H9 (cell line): ENCODE results near the gene UVRAG. TPM values are rescaled to one million over a fixed set of nuclear protein-coding genes. Genes with fewer than 3 reads are reported as not detected.

Experiments
- DNase-seq: peaks from one replicate; pipeline ENCODE4 v3.0.0-alpha.2; 2017
- H2AFZ ChIP-seq: one replicate; pipeline ENCODE4 v1.6.1; 2013; ENCODE audit warnings: mild to moderate bottlenecking, low read length, control low read depth, moderate library complexity
- H2AK5ac ChIP-seq: 2 replicates; pipeline ENCODE4 v1.6.1; 2013; ENCODE audit warnings: low read length, control low read depth, mixed read lengths; ENCODE audit not compliant: insufficient read length
- H2BK120ac ChIP-seq: one replicate; pipeline ENCODE4 v1.6.1; 2013; ENCODE audit warnings: low read depth, mild to moderate bottlenecking, low read length, control low read depth, inconsistent platforms; ENCODE audit not compliant: poor library complexity, severe bottlenecking
- H2BK12ac ChIP-seq: 2 replicates; pipeline ENCODE4 v1.6.1; 2013; ENCODE audit warnings: low read length, control low read depth, mixed read lengths, low read depth; ENCODE audit not compliant: insufficient read length
- H2BK15ac ChIP-seq: 2 replicates; pipeline ENCODE4 v1.6.1; 2013; ENCODE audit warnings: low read depth, low read length, control low read depth
- H2BK20ac ChIP-seq: one replicate; pipeline ENCODE4 v1.6.1; 2013; ENCODE audit warnings: low read depth, mild to moderate bottlenecking, low read length, control low read depth, inconsistent platforms; ENCODE audit not compliant: poor library complexity, severe bottlenecking
- H2BK5ac ChIP-seq: 2 replicates; pipeline ENCODE4 v1.6.1; 2013; ENCODE audit warnings: low read length, control low read depth, mixed read lengths; ENCODE audit not compliant: insufficient read length
- H3K14ac ChIP-seq: 2 replicates; pipeline ENCODE4 v1.6.1; 2013; ENCODE audit warnings: low read length, control low read depth; ENCODE audit not compliant: insufficient read depth
- H3K18ac ChIP-seq: 2 replicates; pipeline ENCODE4 v1.6.1; 2013; ENCODE audit warnings: low read depth, mild to moderate bottlenecking, mixed read lengths, low read length, control low read depth; ENCODE audit not compliant: insufficient read length
- H3K23ac ChIP-seq: 2 replicates; pipeline ENCODE4 v1.6.1; 2013; ENCODE audit warnings: low read length, control low read depth, mixed read lengths, low read depth; ENCODE audit not compliant: insufficient read length
- H3K23me2 ChIP-seq: 2 replicates; pipeline ENCODE4 v1.6.1; 2013; ENCODE audit warnings: low read depth, mild to moderate bottlenecking, mixed read lengths, low read length, control low read depth; ENCODE audit not compliant: insufficient read length, poor library complexity, severe bottlenecking
- H3K27ac ChIP-seq: 2 replicates; pipeline ENCODE4 v1.5.1; 2013; ENCODE audit warnings: low read length, control low read depth, mixed read lengths, low read depth; ENCODE audit not compliant: insufficient read length
- H3K27me3 ChIP-seq: 2 replicates; pipeline ENCODE4 v1.6.1; 2013; ENCODE audit warnings: low read length, control low read depth, inconsistent platforms; ENCODE audit not compliant: insufficient read depth
- H3K4ac ChIP-seq: 2 replicates; pipeline ENCODE4 v1.6.1; 2013; ENCODE audit warnings: low read depth, mild to moderate bottlenecking, control low read depth, inconsistent platforms, low read length, moderate library complexity
- H3K4me1 ChIP-seq: 2 replicates; pipeline ENCODE4 v1.6.1; 2013; ENCODE audit warnings: low read length, control low read depth, inconsistent platforms; ENCODE audit not compliant: insufficient read depth
- H3K4me2 ChIP-seq: 2 replicates; pipeline ENCODE4 v1.6.1; 2013; ENCODE audit warnings: low read length, control low read depth, mixed read lengths; ENCODE audit not compliant: insufficient read length, insufficient read depth
- H3K56ac ChIP-seq: 2 replicates; pipeline ENCODE4 v1.6.1; 2013; ENCODE audit warnings: low read depth, mild to moderate bottlenecking, mixed read lengths, low read length, control low read depth; ENCODE audit not compliant: insufficient read length
- H3K79me1 ChIP-seq: 2 replicates; pipeline ENCODE4 v1.6.1; 2013; ENCODE audit warnings: low read depth, mild to moderate bottlenecking, moderate library complexity, low read length, control low read depth, inconsistent platforms; ENCODE audit not compliant: insufficient read depth, poor library complexity, severe bottlenecking
- H3K79me2 ChIP-seq: 2 replicates; pipeline ENCODE4 v1.6.1; 2013; ENCODE audit warnings: low read length, control low read depth, inconsistent platforms; ENCODE audit not compliant: insufficient read depth
- H3K9ac ChIP-seq: 2 replicates; pipeline ENCODE4 v1.6.1; 2013; ENCODE audit warnings: low read length, control low read depth, mixed read lengths; ENCODE audit not compliant: insufficient read length; ENCODE audit errors: extremely low read depth
- H3K9me3 ChIP-seq: one replicate; pipeline ENCODE4 v1.6.1; 2013; ENCODE audit warnings: low read depth, low read length, inconsistent platforms; ENCODE audit not compliant: control insufficient read depth
- H3T11ph ChIP-seq: one replicate; pipeline ENCODE4 v1.6.1; 2013; ENCODE audit warnings: mild to moderate bottlenecking, low read length, control low read depth, inconsistent platforms
- H4K20me1 ChIP-seq: one replicate; pipeline ENCODE4 v1.6.1; 2013; ENCODE audit not compliant: control insufficient read depth, insufficient read length, insufficient read depth
- H4K5ac ChIP-seq: 2 replicates; pipeline ENCODE4 v1.6.1; 2013; ENCODE audit warnings: low read depth, mild to moderate bottlenecking, mixed read lengths, low read length, control low read depth; ENCODE audit not compliant: insufficient read length
- H4K8ac ChIP-seq: replicated peaks from 2 replicates; pipeline ENCODE4 v1.6.1; 2013; ENCODE audit warnings: low read length, control low read depth, mixed read lengths, low read depth; ENCODE audit not compliant: insufficient read length
- H4K91ac ChIP-seq: 2 replicates; pipeline ENCODE4 v1.6.1; 2013; ENCODE audit warnings: low read depth, mild to moderate bottlenecking, moderate library complexity, mixed read lengths, low read length, control low read depth; ENCODE audit not compliant: insufficient read length
- H3K27ac Mint-ChIP-seq, 3 experiments: 2 replicates in 2 of 3; 3 replicates in 1 of 3; pipeline ENCODE4 v1.8.0; 2020 to 2021; ENCODE audit warnings: mixed read lengths in 3 of 3, mild to moderate bottlenecking in 1 of 3, moderate library complexity in 1 of 3
- H3K27me3 Mint-ChIP-seq: 2 replicates; pipeline ENCODE4 v1.8.0; 2021; ENCODE audit warnings: low read depth, mild to moderate bottlenecking, moderate library complexity, mixed read lengths
- H3K36me3 Mint-ChIP-seq, 3 experiments: 2 replicates in 2 of 3; 3 replicates in 1 of 3; pipeline ENCODE4 v1.8.0; 2020 to 2021; ENCODE audit warnings: low read depth in 3 of 3, mixed read lengths in 3 of 3; ENCODE audit not compliant: insufficient read depth in 1 of 3
- H3K4me1 Mint-ChIP-seq, 2 experiments: 2 replicates each; pipeline ENCODE4 v1.8.0; 2020; ENCODE audit warnings: mixed read lengths in 2 of 2
- H3K4me3 Mint-ChIP-seq, 2 experiments: 2 replicates in 1 of 2; 3 replicates in 1 of 2; pipeline ENCODE4 v1.8.0; 2020 to 2021; ENCODE audit warnings: mild to moderate bottlenecking in 2 of 2, mixed read lengths in 2 of 2, moderate library complexity in 1 of 2
- H3K9me3 Mint-ChIP-seq, 2 experiments: 2 replicates in 1 of 2; 3 replicates in 1 of 2; pipeline ENCODE4 v1.8.0; 2020; ENCODE audit warnings: mild to moderate bottlenecking in 2 of 2, mixed read lengths in 2 of 2, moderate library complexity in 1 of 2
- CTCF ChIP-seq: fragments of 200-600 bp; sonication (generic); conservative IDR thresholded peaks from 3 replicates; pipeline ENCODE4 v1.8.0; 2021; ENCODE audit warnings: antibody characterized with exemption, mild to moderate bottlenecking
- WGBS: extraction: QIAGEN DNeasy Blood & Tissue Kit; methylation state at CpG from one replicate; pipeline ENCODE4 v1.1.7; 2013; ENCODE audit warnings: missing lambda C conversion rate, low lambda C conversion rate, mixed read lengths; ENCODE audit not compliant: insufficient read length; ENCODE audit errors: extremely low coverage; 5-methylcytosine and 5-hydroxymethylcytosine counted together
- total RNA-seq: library from RNA; stranded (reverse); gene quantifications from 2 replicates; pipeline ENCODE4 v1.2.1, GENCODE V29; 2021

Gene UVRAG
- total RNA-seq, 1 experiment from 2014 or later: 18.5 TPM

GRCh38 chr11:76164861-76165751, 350.1 kb downstream of the UVRAG start:
- H2AFZ ChIP-seq: no peak overlapping the region
- H3K18ac ChIP-seq: no peak overlapping the region
- no peaks in the 10 kb centered on the region for H3K36me3 Mint-ChIP-seq
- H4K5ac ChIP-seq: no peak overlapping the region
- no peak for TF ChIP-seq CTCF
- H3K4me2 ChIP-seq: no peak overlapping the region
- no peak overlapping the region for H3K4me3 Mint-ChIP-seq
- no peaks in the 10 kb centered on the region; a peak in 1 of 5 replicates for H3K9me3 Mint-ChIP-seq
- no peak overlapping the region for H3K27ac ChIP-seq
- H3K14ac ChIP-seq: no peak overlapping the region; the same call in 1 of the 2 replicates
- H3K56ac ChIP-seq: no peak overlapping the region
- no peak overlapping the region for H2BK5ac ChIP-seq
- H3K9me3 ChIP-seq: no peaks in the 10 kb centered on the region
- DNase-seq: no peak
- H2BK15ac ChIP-seq: no peak overlapping the region
- no peaks in the 10 kb centered on the region for H3K4me1 Mint-ChIP-seq
- H4K91ac ChIP-seq: no peak overlapping the region
- H3K79me1 ChIP-seq: no peaks in the 10 kb centered on the region
- H4K8ac ChIP-seq: no peak overlapping the region
- H2AK5ac ChIP-seq: no peak overlapping the region
- H3K27me3 ChIP-seq: no peaks in the 10 kb centered on the region; the same call in 1 of the 2 replicates
- H3K27me3 Mint-ChIP-seq: peaks cover 67% of the 10 kb centered on the region
- H3T11ph ChIP-seq: no peak overlapping the region
- no peak overlapping the region for H3K4ac ChIP-seq
- H2BK12ac ChIP-seq: no peak overlapping the region
- H3K9ac ChIP-seq: no peak overlapping the region
- H3K4me1 ChIP-seq: 0 out of 2 replicates have a peak, but pooled peaks cover 2% of the 10 kb centered on the region
- H3K79me2 ChIP-seq: no peaks in the 10 kb centered on the region
- no peak overlapping the region for H2BK20ac ChIP-seq
- no peak overlapping the region for H2BK120ac ChIP-seq
- WGBS: no CpG with 5 or more reads among the region's 50 CpGs
- H3K27ac Mint-ChIP-seq: no peak overlapping the region
- H4K20me1 ChIP-seq: no peaks in the 10 kb centered on the region
- H3K23ac ChIP-seq: no peak overlapping the region
- H3K23me2 ChIP-seq: no peaks in the 10 kb centered on the region
